Adrenal gland (tissue), 12 donors: Measurements from ENCODE around the gene SNPH. TPM values are rescaled to one million over a fixed set of nuclear protein-coding genes. Genes with fewer than 3 reads are reported as not detected.

ENCODE experiments used
- DNase-seq, 7 donors: peaks; one replicate each; pipeline ENCODE4 v3.0.0-alpha.2; 2019 to 2020
- H3K27ac ChIP-seq, 5 donors: fragments of 200-600 bp; sonication (generic) in 4 of 5; 1 replicate in 3 of 5; 2 replicates in 2 of 5; pipeline versions ENCODE4 v1.5.1 to v1.8.0; 2016 to 2020; ENCODE audit warnings: mild to moderate bottlenecking in 1 of 5
- H3K27me3 ChIP-seq: fragments of 200-600 bp; 2 replicates; pipeline ENCODE4 v1.8.0; 2021
- H3K36me3 ChIP-seq, 2 donors: fragments of 200-600 bp; replicated peaks in 1 of 2; 1 replicate in 1 of 2; 2 replicates in 1 of 2; pipeline versions ENCODE4 v1.5.1 to v1.8.0; 2018 to 2022
- H3K4me1 ChIP-seq, 2 donors: fragments of 200-600 bp; replicated peaks in 1 of 2; 1 replicate in 1 of 2; 2 replicates in 1 of 2; pipeline versions ENCODE4 v1.5.1 to v1.8.0; 2018 to 2021
- H3K4me3 ChIP-seq, 4 donors: fragments of 200-600 bp; sonication (generic) in 3 of 4; one replicate each; pipeline ENCODE4 v1.5.1; 2016 to 2018
- H3K9me3 ChIP-seq, 3 donors: fragments of 200-600 bp; sonication (generic) in 1 of 3; replicated peaks in 1 of 3; 1 replicate in 2 of 3; 2 replicates in 1 of 3; pipeline versions ENCODE4 v1.5.1 to v1.8.0; 2016 to 2021
- CTCF ChIP-seq, 6 experiments: fragments of 450-650 bp in 4 of 6; fragments of 200-600 bp in 2 of 6; sonication (generic) in 1 of 6; IDR thresholded peaks; 1 replicate in 5 of 6; 2 replicates in 1 of 6; pipeline versions ENCODE4 v1.5.1 to v1.8.0; 2016 to 2021; ENCODE audit warnings: antibody characterized with exemption in 6 of 6, mild to moderate bottlenecking in 2 of 6, moderate library complexity in 1 of 6
- POLR2A ChIP-seq, 2 donors: fragments of 450-650 bp; IDR thresholded peaks; one replicate each; pipeline ENCODE4 v1.6.1; 2017; ENCODE audit warnings: antibody characterized with exemption in 2 of 2, mild to moderate bottlenecking in 2 of 2, moderate library complexity in 1 of 2
- WGBS, 4 donors: extraction: QIAGEN DNeasy Blood & Tissue Kit in 2 of 4; methylation state at CpG; one replicate each; pipeline versions ENCODE4 v1.1.5 to v1.1.7; 2013 to 2017; 5-methylcytosine and 5-hydroxymethylcytosine counted together
- intact Hi-C, 2 donors: fragments of 100-400 bp; cut with DNase I; formaldehyde crosslinking; loops; one replicate each; pipeline versions ENCODE4 v1.14.1 to v1.15.0; 2022 to 2023
- polyA plus RNA-seq, 3 donors: library from polyadenylated mRNA; stranded (reverse); fragments of 200-250 nt in 2 of 3; fragments of 350-450 nt in 1 of 3; fragmentation: Illumina TruSeq in 1 of 3; extraction: RNeasy Lipid Tissue Mini Kit (QIAGEN cat#74804) in 1 of 3; gene quantifications; one replicate each; pipeline ENCODE4 v1.2.3, GENCODE V29; 2013 to 2014
- total RNA-seq, 9 donors: library from RNA; depleted of rRNA in 4 of 9; stranded (reverse); fragments of >200 nt in 4 of 9; fragments of 120-200 nt in 1 of 9; fragmentation: NEBNext Ultra II Directional in 1 of 9; extraction: Animal tissue kit (Norgen Biotek cat#: 25700) in 1 of 9; gene quantifications; one replicate each; pipeline versions ENCODE4 v1.1.0 to v1.2.4, GENCODE V29; 2013 to 2023
- donor health status: healthy with polysubstance abuse.
- donor health status: Bipolar disorder and iron deficiency.
- donor health status: DM: yes; HTN: yes; CAD: no.
- donor health status: DM: no; HTN: no; CAD: no.
- donor health status: DM: no; HTN: no; CAD: no.
- donor health status: DM: yes; HTN: yes; CAD: no.

SNPH gene
- total and polyA plus RNA-seq, 12 donors, result 2.1 to 18.9 (median 5.8) TPM

- Histone ChIP-seq H3K36me3 (no peaks in the 10 kb centered on the region), H3K27ac (no peak overlapping the region), H3K4me1 (peaks cover 0 to 8% of the 10 kb centered on the region in 2 donors), H3K4me3 (no peak overlapping the region), H3K27me3 (no peaks in the 10 kb centered on the region), H3K9me3 (no peaks in the 10 kb centered on the region)
- peak; percentile 65 to 87 (median 76) for DNase-seq
- intact Hi-C loops, result loop anchor here (2.0 to 5.0 kb wide), 3 partner anchors 84 to 129 kb away; no protein-coding TSS in a partner anchor
- TF ChIP-seq CTCF (IDR thresholded peaks at IDR 0.05) (peak; percentile 94 to 100 (median 97)), POLR2A (IDR thresholded peaks at IDR 0.05) (no peak)
- 0 to 20% (median 16%) methylated on average over 7 to 38 of the region's 38 CpGs for WGBS, 4 donors
Measured at GRCh38 chr20:1313236-1313964, 47.3 kb downstream of the SNPH start.

- H3K9me3 ChIP-seq, result no peaks in the 10 kb centered on the region
- peaks cover 0 to 8% of the 10 kb centered on the region in 2 donors for H3K4me1 ChIP-seq
- no peaks in the 10 kb centered on the region for H3K36me3 ChIP-seq
- 68 to 86% (median 80%) methylated on average over 5 of the region's 5 CpGs for WGBS, 4 donors
- TF ChIP-seq POLR2A (IDR thresholded peaks at IDR 0.05), result no peak
- no peak for TF ChIP-seq CTCF (IDR thresholded peaks at IDR 0.05)
- no peak for DNase-seq
- intact Hi-C loops, result no loop called here
- no peak overlapping the region for H3K4me3 ChIP-seq
- no peaks in the 10 kb centered on the region for H3K27me3 ChIP-seq
- no peak overlapping the region for H3K27ac ChIP-seq
Measured at GRCh38 chr20:1315804-1316203, 49.7 kb downstream of the SNPH start.

- TF ChIP-seq POLR2A (IDR thresholded peaks at IDR 0.05) (no peak), CTCF (IDR thresholded peaks at IDR 0.05) (no peak)
- Histone ChIP-seq H3K4me1 (peaks cover 0 to 8% of the 10 kb centered on the region in 2 donors), H3K36me3 (no peaks in the 10 kb centered on the region), H3K27me3 (no peaks in the 10 kb centered on the region), H3K9me3 (no peaks in the 10 kb centered on the region), H3K27ac (no peak overlapping the region), H3K4me3 (no peak overlapping the region)
- WGBS, 4 donors, result 52 to 62% (median 58%) methylated on average over 11 to 12 of the region's 12 CpGs
- intact Hi-C loops, result no loop called here
- no peak for DNase-seq
Measured at GRCh38 chr20:1317545-1318255, 51.6 kb downstream of the SNPH start.

GRCh38 chr20:1319051-1319450 is 53.0 kb downstream of the SNPH start:
- 75 to 84% (median 80%) methylated on average over 4 of the region's 4 CpGs for WGBS, 4 donors
- Histone ChIP-seq H3K4me1 (peaks cover 0 to 6% of the 10 kb centered on the region in 2 donors), H3K36me3 (no peaks in the 10 kb centered on the region), H3K27me3 (no peaks in the 10 kb centered on the region), H3K4me3 (no peak overlapping the region), H3K27ac (no peak overlapping the region), H3K9me3 (no peaks in the 10 kb centered on the region)
- no peak for TF ChIP-seq POLR2A (IDR thresholded peaks at IDR 0.05)
- TF ChIP-seq CTCF (IDR thresholded peaks at IDR 0.05), result no peak
- intact Hi-C loops, result no loop called here
- DNase-seq, result no peak
